Endothelial cell of umbilical vein (primary cell): Measurements from ENCODE around the gene NFKB1. TPM values are rescaled to one million over a fixed set of nuclear protein-coding genes. Genes with fewer than 3 reads are reported as not detected.

Experiments
- BruUV-seq: library from RNA; stranded (reverse); fragments of 400-500 nt; replicated peaks from 2 replicates; lab custom pipeline; 2021; lab: Mats Ljungman, UMichigan
- CTCF ChIA-PET: fragments of 300-600, 350-600 bp; sonication (Branson Sonifier 250); formaldehyde crosslinking; loops from one replicate; lab custom pipeline; 2021; ENCODE audit warnings: antibody characterized with exemption, inconsistent platforms; lab: Charles Lee
- POLR2A ChIA-PET: fragments of 300-600, 350-600 bp; sonication (Branson Sonifier 250); formaldehyde crosslinking; loops from one replicate; lab custom pipeline; 2021; ENCODE audit warnings: antibody characterized with exemption, inconsistent platforms; lab: Charles Lee
- DNase-seq: peaks from one replicate; pipeline ENCODE4 v3.0.0-alpha.2; 2011; ENCODE audit warnings: low read depth, low spot score
- FAIRE-seq: peaks from 2 replicates; lab custom pipeline; 2011; peaks lifted over from hg19 to GRCh38; lab: Jason Lieb, UNC
- H2AFZ ChIP-seq: 2 replicates; pipeline ENCODE4 v1.6.0; 2012; ENCODE audit warnings: low read depth, low read length, control low read depth, inconsistent platforms
- H3K27ac ChIP-seq: 2 replicates; pipeline ENCODE4 v1.5.1; 2011; ENCODE audit warnings: low read depth, mild to moderate bottlenecking, control low read depth, low read length, moderate library complexity; ENCODE audit not compliant: insufficient read depth
- H3K27me3 ChIP-seq, 2 experiments: 2 replicates each; pipeline versions ENCODE4 v1.6.0 to v1.6.1; 2011; ENCODE audit warnings: low read length in 2 of 2, mixed read lengths in 1 of 2; ENCODE audit not compliant: control insufficient read depth in 2 of 2, insufficient read depth in 2 of 2
- H3K36me3 ChIP-seq, 2 experiments: 2 replicates in 1 of 2; 3 replicates in 1 of 2; pipeline ENCODE4 v1.5.1; 2011; ENCODE audit warnings: low read length in 2 of 2, mild to moderate bottlenecking in 1 of 2, moderate library complexity in 1 of 2; ENCODE audit not compliant: control insufficient read depth in 2 of 2, insufficient read depth in 2 of 2; ENCODE audit errors: extremely low read depth in 1 of 2
- H3K4me1 ChIP-seq: 3 replicates; pipeline ENCODE4 v1.5.1; 2011; ENCODE audit warnings: mild to moderate bottlenecking, low read length; ENCODE audit not compliant: control insufficient read depth, insufficient read depth; ENCODE audit errors: extremely low read depth
- H3K4me2 ChIP-seq: 2 replicates; pipeline ENCODE4 v1.6.1; 2011; ENCODE audit warnings: low read length, control low read depth, mixed read lengths; ENCODE audit not compliant: insufficient read depth
- H3K4me3 ChIP-seq, 3 experiments: fragments of 200-600 bp in 1 of 3; sonication (generic), shearing (Covaris generic) in 1 of 3; replicated peaks in 1 of 3; 2 replicates each; pipeline ENCODE4 v1.5.1; 2011 to 2016; ENCODE audit warnings: control low read depth in 3 of 3, low read length in 3 of 3, mild to moderate bottlenecking in 2 of 3, inconsistent platforms in 1 of 3, low read depth in 1 of 3, moderate library complexity in 1 of 3; ENCODE audit not compliant: insufficient read depth in 1 of 3
- H3K79me2 ChIP-seq: 2 replicates; pipeline ENCODE4 v1.6.0; 2012; ENCODE audit warnings: low read length, inconsistent platforms; ENCODE audit not compliant: control insufficient read depth, insufficient read depth
- H3K9ac ChIP-seq: replicated peaks from 2 replicates; pipeline ENCODE3; 2011; ENCODE audit warnings: low read length, control low read depth; ENCODE audit not compliant: insufficient read depth; ENCODE audit errors: extremely low read depth
- H3K9me1 ChIP-seq: replicated peaks from 3 replicates; pipeline ENCODE4 v1.6.0; 2011; ENCODE audit warnings: mild to moderate bottlenecking, low read length; ENCODE audit not compliant: control insufficient read depth, insufficient read depth; ENCODE audit errors: extremely low read depth
- H3K9me3 ChIP-seq: replicated peaks from 2 replicates; pipeline ENCODE4 v1.5.1; 2012; ENCODE audit warnings: low read length, inconsistent platforms; ENCODE audit not compliant: control insufficient read depth, insufficient read depth
- H4K20me1 ChIP-seq: replicated peaks from 2 replicates; pipeline ENCODE3; 2011; ENCODE audit warnings: mild to moderate bottlenecking, low read length; ENCODE audit not compliant: control insufficient read depth, insufficient read depth; ENCODE audit errors: extremely low read depth
- CTCF ChIP-seq, 2 donors: IDR thresholded peaks; 1 replicate in 1 of 2; 2 replicates in 1 of 2; pipeline ENCODE4 v1.5.1; 2011; ENCODE audit warnings: low read length in 2 of 2, mild to moderate bottlenecking in 2 of 2, moderate library complexity in 2 of 2, control low read depth in 1 of 2, inconsistent platforms in 1 of 2, low read depth in 1 of 2; ENCODE audit not compliant: insufficient read depth in 1 of 2; ENCODE audit errors: extremely low read depth in 1 of 2
- EZH2 ChIP-seq: IDR thresholded peaks from 2 replicates; pipeline ENCODE4 v1.6.1; 2012; ENCODE audit warnings: borderline replicate concordance, low read depth, mild to moderate bottlenecking, moderate library complexity, low read length, inconsistent platforms; ENCODE audit not compliant: severe bottlenecking
- FOS ChIP-seq: IDR thresholded peaks from 2 replicates; pipeline ENCODE4 v1.6.1; 2011; ENCODE audit warnings: mild to moderate bottlenecking, low read length, moderate library complexity, borderline replicate concordance; ENCODE audit not compliant: insufficient read depth
- GATA2 ChIP-seq: IDR thresholded peaks from 2 replicates; pipeline ENCODE4 v1.7.0; 2011; ENCODE audit warnings: low read depth, mild to moderate bottlenecking, moderate library complexity, mixed read lengths, low read length; ENCODE audit not compliant: insufficient read length, insufficient read depth
- JUN ChIP-seq: IDR thresholded peaks from 2 replicates; pipeline ENCODE4 v1.6.1; 2011; ENCODE audit warnings: borderline replicate concordance, low read depth; ENCODE audit not compliant: insufficient read length, insufficient read depth
- MAX ChIP-seq: IDR thresholded peaks from 2 replicates; pipeline ENCODE4 v1.6.1; 2011; ENCODE audit not compliant: insufficient read depth, insufficient read length
- MYC ChIP-seq: IDR thresholded peaks from one replicate; pipeline ENCODE4 v1.6.1; 2011; ENCODE audit warnings: mild to moderate bottlenecking, low read depth, low read length
- POLR2A ChIP-seq: IDR thresholded peaks from 2 replicates; pipeline ENCODE4 v1.6.1; 2012; ENCODE audit warnings: low read depth, mild to moderate bottlenecking, control low read depth, low read length
- dilution Hi-C: fragments of 300-500 bp; cut with MboI; formaldehyde crosslinking; loops from one replicate; pipeline ENCODE4 v1.15.0; 2019; ENCODE audit warnings: low sequenced_read_pairs; ENCODE audit not compliant: extremely low pct_ligation_motif_present
- intact Hi-C: fragments of 100-400 bp; cut with micrococcal nuclease; formaldehyde crosslinking; loops from one replicate; pipeline ENCODE4 v1.10.0; 2022
- polyA plus RNA-seq, 4 experiments: library from polyadenylated mRNA; depleted of rRNA in 3 of 4; stranded (reverse) in 3 of 4; unstranded in 1 of 4; fragments of >200 nt; gene quantifications; 2 replicates each; pipeline versions ENCODE4 v1.2.1 to v1.2.3, GENCODE V29; 2011 to 2012; ENCODE audit warnings: missing spikeins in 1 of 4
- total RNA-seq: library from RNA; stranded (reverse); gene quantifications from 2 replicates; pipeline ENCODE4 v1.2.3, GENCODE V29; 2021

NFKB1 gene
- total and polyA plus RNA-seq, 2 donors (not counting 3 experiments of a cell fraction or from before 2014, with no cell fraction given), result 21.3 to 41.4 TPM

- intact Hi-C loops (no loop called here), dilution Hi-C loops (no loop called here)
- BruUV-seq, result no TSS peak
- H3K4me2 ChIP-seq, result no peak overlapping the region
- H3K36me3 ChIP-seq, result no peaks in the 10 kb centered on the region
- no peaks in the 10 kb centered on the region for H3K9me3 ChIP-seq
- no peak for DNase-seq
- no peak overlapping the region for H3K9ac ChIP-seq
- H3K4me3 ChIP-seq, result no peak overlapping the region
- H3K27ac ChIP-seq, result no peak overlapping the region
- FAIRE-seq, result no peak
- no peaks in the 10 kb centered on the region for H4K20me1 ChIP-seq
- POLR2A ChIA-PET, result no interaction called here
- no peaks in the 10 kb centered on the region for H3K4me1 ChIP-seq
- H3K27me3 ChIP-seq, result no peaks in the 10 kb centered on the region
- no peaks in the 10 kb centered on the region for H3K79me2 ChIP-seq
- no peaks in the 10 kb centered on the region for H3K9me1 ChIP-seq
- CTCF ChIA-PET, result interaction anchor here (1.6 kb wide), 1 partner anchor 89 kb away, joined by 3 read pairs; no protein-coding TSS in a partner anchor
- H2AFZ ChIP-seq, result no peak overlapping the region
- TF ChIP-seq FOS (no peak), GATA2 (no peak), CTCF (IDR thresholded peaks at IDR 0.05; ENCODE audit: extremely low read depth in 1 of 2, insufficient read depth in 1 of 2, low read depth in 1 of 2, low read length in 2 of 2) (no peak), MAX (no peak), MYC (no peak), POLR2A (no peak), JUN (no peak), EZH2 (no peak)
These were observed 6.6 kb upstream of the NFKB1 start for GRCh38 chr4:102494603-102495002.
